PC-3 (cell line): ENCODE data around the gene IQCF5.
"Not testable (repeated sequence)": the region's sequence is repeated elsewhere in the genome, so short reads cannot be mapped to it uniquely, and the experiment has no call there.

Source experiments
- CTCF ChIP-seq: fragments of 300-600 bp; sonication (generic); conservative IDR thresholded peaks from 2 replicates; pipeline ENCODE4 v1.5.1; 2017; ENCODE audit warnings: antibody characterized with exemption, low read depth, mild to moderate bottlenecking, low read length
- EZH2 ChIP-seq: fragments of 300-600 bp; sonication (generic); IDR thresholded peaks from one replicate; pipeline ENCODE4 v1.6.1; 2017; ENCODE audit warnings: antibody characterized with exemption, mild to moderate bottlenecking, low read length; ENCODE audit not compliant: unreplicated experiment

GRCh38 chr3:51900043-51900442 is 24.6 kb upstream of the IQCF5 start:
- not testable (repeated sequence) for TF ChIP-seq CTCF, EZH2
